Medulla oblongata (tissue), 1 donor: Measurements from ENCODE around the gene NPAS3.

Experiments used
- DNase-seq: peaks from one replicate; pipeline ENCODE4 v3.0.0-alpha.2; 2015; ENCODE audit errors: extremely low spot score

NPAS3 gene

DNA sequence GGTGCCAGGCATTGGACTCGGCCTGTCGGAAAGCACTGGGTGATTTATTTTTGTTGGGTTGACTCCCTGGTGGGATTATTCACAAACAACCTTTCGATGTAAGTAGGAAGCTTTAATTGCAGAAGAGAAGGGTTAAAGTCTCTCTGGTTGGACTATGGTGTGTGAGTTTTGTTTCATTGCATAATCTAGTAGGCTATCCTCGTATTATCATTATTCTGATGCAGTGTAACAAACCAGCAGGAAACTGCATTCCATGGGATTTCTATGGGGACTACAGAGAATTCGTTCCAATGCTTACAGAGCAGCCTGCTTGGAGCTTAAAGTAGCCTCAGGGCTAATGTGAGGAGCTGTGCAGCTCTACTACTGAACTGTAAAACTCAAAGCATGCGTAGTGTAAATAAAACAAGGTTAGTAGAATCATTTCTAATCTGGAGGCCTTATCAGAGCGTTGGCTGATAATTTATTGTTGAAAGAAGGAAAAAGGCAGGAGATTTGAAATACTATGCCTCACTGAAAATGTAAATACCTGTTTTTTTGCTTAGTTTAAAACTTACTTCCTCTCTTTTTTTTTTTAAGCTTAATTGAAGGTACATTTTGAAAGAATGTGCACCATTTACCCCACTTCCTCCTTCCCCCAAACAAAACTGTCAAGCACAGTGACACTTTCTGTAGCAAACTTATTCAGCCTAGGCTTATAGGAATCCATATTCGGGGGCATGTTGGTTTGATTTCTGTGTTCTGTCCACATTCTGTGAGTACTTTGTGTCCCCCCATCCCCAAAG is 226.7 kb downstream of the NPAS3 start:
- peak; percentile 72 for DNase-seq

DNA sequence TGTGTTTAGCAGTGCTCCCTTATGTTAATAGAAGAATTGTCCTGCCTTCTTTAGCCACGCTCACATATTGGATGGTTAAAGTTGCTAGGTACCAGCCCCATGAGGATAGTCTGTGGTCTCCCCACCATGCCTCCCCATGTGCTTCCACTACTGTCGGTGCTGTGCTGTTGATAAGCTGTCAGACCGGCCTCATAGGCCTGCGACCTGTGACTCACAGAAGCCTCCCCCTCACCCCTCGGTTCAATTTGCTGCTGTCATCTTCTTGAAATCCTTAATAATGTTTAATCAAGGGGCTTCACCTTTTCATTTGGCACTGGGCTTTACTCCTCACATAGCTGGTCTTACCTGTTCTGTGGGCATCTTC is 227.2 kb downstream of the NPAS3 start:
- DNase-seq = no peak

DNA sequence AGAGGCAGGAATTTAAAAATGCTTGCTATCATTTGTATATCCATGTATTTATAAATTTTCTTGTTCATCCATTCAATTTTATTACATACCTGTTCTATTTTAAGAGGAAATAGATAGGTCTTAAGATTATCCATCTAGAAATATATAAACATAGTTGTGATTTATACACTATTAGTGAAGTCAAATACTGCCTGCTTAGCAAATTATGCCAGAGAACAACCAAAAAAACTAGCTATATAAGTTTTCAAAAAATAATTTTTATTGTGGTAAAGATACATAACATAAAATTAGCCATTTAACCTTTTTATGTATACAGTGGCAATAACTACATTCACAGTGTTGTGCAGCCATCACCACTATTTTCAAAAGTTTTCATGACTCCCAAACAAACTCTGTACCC is 237.3 kb downstream of the NPAS3 start:
- DNase-seq = no peak

DNA sequence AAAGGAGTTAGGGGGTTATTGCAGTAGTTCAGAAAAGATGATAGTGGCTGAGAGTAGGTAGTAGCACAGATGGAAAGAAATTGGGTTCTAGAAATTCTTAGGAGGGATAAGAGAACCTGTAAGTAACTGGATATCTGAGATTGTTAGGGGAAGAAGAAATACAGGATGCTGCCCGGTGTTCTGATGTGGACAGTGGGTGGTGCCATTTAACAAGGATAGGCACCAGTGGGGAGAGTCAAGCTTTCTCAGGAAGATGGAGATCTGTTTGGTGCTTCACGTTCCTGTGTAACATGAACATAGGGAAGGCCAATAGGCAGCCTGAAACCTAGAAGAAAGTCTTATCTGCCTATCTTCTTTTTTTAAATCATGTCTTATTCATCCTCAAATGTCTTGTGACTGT is 245.9 kb downstream of the NPAS3 start:
- peak; percentile 48 for DNase-seq

DNA sequence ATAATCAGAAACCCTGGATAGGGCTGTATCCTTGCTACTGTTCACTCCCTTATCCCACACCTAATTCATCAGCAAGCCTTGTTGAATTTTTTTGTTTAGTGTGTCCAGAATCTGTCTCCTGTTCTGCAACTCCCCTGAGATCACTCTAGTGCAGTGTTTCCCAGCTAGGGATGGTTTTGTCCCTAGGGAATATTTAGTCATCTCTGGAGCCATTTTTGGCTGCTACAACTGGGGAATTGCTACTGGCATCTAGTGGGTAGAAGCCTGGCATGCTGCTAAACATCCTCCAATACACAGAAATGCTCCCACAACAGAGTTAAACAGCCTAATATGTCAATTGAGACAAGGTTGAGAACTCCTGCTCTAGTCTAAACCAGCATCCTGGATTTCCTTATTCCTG is 248.0 kb downstream of the NPAS3 start:
- no peak for DNase-seq

DNA sequence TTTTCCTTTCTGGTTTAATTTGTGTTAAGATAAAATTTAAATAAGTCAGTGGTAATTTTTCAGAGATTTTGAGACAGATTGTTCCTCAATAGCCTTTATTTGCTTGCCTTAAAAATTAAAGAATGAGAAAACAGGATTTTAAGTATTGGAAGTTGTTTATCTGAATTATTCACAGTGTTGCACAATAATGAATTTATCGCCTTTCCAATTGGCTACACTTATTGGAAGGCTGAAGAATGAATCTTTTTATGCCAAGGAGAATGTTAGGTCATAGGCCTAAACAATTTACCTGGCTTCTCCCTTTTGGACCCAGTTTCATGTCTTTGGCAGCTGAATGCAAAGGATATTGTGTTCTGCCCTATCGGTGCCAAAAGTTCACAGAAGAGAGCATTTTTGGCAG is 250.2 kb downstream of the NPAS3 start:
- DNase-seq = no peak

DNA sequence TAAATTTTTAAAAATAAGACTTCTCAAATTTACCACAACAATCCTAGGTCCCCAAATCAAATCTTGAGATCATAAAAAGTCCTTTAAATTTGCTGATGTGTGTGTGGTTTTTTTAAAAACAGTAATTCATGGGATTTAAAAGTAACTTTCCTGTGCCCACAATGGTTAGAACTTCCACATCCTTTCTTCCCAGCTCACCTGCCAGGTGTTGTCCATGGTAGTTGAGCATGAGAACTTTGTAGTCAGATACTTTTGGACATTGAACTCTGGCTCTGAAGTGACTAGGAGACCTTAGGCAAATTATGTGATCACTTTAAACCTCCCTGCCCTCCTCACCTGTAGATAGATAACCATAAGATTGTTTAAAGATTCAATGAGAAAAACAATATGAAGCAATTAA is 253.2 kb downstream of the NPAS3 start:
- DNase-seq = no peak

DNA sequence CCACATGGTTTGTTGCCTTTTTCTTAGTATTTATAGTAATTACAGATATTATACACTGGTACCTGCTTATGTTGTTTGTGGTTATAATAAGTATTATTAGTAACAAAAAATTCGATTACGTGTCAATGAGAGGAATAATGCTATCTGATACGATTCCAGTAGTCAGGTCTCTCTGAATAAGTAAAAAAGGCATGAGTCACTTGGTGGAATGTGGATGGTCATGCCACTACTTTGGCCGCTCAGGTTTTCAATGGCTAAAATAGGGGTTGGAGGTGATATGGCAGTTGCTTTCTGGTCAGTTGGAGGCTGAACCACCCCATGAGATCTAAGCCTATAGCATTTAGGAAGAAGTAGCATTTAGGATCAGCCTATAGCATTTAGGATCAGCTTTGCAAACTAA is 255.9 kb downstream of the NPAS3 start:
- no peak for DNase-seq

DNA sequence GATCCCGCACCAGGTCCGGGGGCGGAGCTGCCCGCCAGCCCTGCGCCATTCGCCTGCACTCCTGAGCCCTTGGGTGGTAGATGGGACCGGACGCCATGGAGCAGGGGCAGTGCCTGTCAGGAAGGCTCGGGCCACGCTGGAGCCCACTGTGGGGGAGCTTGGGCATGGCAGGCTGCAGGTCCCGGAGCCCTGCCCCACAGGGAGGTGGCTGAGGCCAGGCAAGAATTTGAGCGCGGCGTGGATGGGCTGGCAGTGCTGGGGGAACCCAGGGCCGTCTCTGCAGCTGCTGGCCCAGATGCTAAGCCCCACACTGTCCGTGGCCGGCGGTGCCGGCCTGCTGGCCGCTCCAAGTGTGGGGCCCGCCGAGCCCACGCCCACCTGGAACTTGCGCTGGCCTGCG is 260.0 kb downstream of the NPAS3 start:
- no peak for DNase-seq

DNA sequence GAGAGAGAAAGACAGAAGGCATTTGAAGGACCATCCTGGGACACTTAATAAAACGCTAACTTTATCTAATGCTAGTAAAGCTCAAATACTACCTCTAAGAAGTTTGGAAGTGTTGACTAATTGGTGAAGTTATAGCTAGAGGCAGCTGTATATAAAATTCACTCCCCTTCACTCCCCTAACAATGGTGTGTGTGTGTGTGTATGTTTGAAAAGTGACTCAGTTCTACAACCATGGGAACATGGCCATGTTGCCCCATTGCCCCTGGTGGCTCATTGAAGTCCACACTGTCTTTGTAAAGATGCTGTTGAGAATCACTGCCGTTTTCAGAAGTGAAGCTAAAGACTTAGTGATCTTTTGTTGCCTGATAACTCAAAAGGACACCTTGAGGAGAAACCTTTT is 262.4 kb downstream of the NPAS3 start:
- DNase-seq = no peak

DNA sequence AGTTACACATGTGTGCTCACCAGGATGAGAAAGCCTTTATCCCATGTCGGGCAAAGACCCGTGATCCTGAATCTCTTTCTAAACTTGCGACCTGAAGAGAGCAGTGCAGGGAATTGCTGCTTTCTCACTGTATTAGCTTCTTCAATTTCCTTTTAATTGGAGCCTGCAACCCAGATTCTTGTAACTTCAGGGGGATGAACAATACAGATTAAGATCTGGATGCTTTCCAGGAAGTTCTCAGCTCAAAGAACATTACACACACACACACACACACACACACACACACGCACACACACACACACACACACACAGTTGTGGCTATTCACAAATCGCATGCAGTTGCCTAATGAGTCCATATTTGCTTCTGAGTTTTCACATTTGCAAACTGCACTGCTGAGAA is 268.3 kb downstream of the NPAS3 start:
- DNase-seq = no peak

DNA sequence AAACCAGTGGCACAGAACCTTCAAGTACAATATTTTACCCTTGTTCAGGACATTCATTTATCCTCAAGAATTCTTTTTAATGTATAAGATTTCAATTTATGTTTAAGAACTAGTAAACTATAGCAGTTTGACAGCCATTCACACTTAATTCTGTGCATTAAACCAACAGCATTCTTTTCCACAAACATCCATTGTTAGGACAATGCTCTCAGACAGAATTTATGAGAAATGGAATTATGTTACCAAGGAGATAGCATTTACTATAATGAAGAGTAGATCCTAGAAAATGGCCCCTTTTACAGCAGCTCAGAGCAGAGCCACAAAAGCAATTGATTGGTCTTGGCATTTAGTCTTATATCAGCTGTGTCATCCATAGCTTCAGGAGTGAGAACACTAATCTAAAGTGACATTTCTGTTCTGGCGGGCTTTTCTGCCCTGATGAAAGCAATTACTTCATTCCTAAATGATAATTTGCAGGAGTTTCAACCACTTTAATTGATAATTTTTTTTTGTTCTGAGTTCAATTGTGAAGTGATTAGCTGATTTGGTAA is 268.9 kb downstream of the NPAS3 start:
- no peak for DNase-seq

DNA sequence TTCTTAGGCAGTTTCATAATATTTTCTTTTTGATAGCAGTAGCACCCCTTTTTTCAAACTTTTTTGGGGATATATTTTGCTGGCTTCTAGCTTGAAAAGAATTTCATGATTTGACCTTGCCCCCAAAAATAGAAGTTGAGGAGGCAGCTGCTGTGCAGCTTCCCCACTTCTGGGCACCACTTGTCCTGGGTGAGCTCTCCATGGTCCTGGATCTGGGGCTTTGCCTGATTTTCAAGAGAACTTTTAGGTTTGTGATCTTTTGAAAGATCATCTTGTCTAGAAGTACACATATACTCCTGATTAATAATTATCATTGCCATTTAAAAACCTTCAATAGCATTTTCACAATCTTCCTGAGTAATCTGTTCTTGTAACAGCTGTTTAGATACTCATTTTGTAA is 271.6 kb downstream of the NPAS3 start:
- no peak for DNase-seq

DNA sequence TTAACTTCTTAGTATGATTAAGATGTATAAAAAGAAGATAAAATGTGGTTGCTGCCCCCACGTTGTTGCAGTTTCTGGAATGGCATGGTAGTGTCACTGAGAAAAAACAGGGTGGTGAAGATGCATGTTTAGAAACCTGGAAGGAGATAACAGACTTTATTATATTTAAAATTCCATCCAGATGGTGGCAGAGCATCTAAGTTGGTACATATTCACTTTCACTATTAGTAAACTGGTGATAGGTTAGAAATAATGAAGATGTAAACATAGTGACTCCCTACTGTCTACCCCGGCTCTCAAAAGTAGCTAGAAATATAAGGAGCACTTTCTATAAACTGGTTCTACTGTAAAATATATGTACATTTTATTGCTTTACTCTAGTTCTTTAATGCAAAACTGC is 279.3 kb downstream of the NPAS3 start:
- no peak for DNase-seq

DNA sequence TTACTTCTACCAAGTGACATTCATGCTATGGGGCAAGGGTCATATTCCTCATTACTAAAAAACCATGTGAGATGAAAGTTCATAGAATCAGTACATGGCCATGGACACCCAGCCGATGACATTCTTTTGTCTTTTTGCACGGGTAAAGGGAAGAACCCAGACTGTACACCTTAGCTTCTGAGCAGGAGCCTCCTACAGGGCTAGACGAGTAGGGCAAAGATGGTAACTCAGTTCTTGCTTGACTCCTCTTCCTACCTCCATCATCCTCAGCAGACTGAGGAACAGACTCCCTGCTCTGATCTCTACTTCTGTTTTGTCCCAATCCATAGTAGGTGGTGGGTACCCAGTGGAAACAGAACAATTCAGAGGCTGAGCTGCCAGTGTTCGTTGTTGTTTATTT is 281.3 kb downstream of the NPAS3 start:
- no peak for DNase-seq

DNA sequence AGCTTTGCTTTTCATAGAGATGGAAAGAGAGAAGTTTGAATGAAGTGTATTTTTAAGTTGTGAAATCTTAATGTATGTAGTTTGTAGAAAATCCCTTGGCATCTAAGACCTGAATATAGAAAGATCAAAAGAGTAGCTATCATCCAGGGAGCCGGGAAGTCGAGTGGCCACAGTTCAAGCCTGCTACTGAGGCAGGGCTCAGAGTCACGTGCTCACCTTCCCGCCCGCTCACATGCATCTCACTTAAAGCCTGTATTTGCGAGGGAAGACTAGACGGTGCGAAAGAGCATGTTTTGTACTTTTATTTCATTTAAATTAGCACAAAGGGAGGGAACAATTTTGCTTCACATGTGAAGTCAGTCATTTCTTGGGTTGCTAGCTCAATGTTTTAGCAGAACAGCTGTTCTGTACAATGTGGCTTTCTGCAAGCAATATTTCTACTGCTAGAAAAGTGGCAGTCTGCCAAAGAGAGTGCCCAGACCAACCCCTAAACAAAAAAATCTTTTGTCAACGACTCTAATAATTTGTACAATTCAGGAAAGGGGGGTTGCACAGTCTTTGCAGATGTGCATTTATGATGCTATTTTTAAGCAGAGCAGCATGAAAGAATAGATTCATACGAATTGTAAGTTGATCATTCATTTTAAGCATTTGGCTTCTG is 290.7 kb downstream of the NPAS3 start:
- DNase-seq = peak; percentile 84

DNA sequence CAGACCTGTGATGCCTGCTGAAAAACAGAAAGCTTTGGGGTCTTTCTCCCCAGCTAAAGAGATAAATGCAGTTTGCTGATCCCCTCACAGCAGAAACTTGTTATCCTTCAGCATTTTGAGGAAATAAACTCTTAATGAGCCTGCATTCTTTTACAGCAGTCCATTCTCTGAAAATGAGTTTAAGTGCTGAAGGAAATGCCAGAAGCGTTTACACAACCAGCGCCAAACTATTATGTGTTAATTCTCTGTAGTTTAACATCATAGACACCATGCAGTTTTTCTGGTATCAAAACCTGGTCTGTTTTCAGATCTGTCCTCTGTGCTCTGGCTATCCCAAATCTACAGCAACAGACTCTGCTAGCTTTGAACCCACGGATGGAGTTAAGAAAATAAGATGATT is 291.3 kb downstream of the NPAS3 start:
- peak; percentile 18 for DNase-seq

DNA sequence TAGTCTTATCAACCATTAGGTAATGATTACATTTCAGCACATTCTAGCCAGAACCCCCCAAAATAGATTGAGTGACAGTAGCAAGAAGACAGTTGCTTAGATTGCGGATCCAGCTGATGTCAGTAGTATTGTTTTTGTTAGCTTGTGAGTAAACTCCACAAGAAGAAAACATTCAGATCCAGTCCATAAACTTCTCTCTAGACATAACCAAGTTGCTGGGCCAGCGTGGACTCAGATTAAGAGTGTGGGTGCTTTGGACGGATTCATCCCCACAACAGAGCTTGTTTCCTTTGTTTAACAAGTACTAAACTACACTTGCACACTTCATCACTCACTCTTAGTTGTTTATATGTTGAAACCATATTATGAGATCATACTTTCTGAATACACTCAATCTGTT is 293.4 kb downstream of the NPAS3 start:
- DNase-seq = no peak

DNA sequence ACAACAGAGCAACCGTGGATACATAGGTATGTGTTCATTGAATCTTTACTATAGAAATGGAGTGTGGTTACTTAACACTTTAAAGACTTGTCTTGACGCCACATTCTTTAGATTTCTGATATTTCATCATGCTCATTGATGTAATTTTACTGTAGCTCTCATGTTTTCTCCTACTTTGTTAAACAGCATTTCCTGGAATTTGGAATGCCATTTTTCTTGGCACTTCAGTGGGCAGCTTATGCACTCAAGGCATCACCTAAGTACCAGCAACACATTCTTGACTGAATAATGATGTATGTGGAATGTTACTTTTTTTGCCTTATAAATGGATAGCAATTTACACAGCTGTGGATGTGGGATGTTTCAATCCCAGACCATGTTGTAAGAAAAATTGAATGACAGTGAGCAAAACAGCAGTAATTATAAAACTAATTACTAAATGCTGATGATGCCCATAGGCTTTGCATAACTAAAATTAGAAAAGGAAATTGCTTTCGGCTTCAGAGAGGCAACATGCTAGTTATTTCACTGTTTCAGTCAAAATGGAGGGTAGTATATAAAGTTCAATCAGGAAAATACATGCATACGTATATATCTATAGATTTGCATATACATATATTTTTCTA is 298.5 kb downstream of the NPAS3 start:
- DNase-seq = no peak

DNA sequence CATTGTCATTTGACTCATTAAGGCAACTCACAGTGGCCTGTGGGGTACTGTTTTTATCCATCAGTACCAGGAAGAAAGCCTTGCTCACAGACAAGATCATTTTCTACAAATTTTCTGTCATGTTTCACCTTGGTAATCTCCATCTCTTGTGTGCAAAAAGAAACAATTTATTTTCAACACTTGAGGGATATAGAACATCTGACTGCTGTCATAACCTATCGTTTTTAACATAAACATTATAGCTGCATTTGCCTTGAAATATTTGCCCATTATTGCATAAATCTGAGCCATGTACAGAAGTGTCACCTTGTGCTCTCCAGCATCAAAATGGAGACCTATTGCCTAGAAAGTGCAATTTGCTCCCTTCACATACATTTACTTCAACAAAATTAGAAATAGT is 300.8 kb downstream of the NPAS3 start:
- no peak for DNase-seq

DNA sequence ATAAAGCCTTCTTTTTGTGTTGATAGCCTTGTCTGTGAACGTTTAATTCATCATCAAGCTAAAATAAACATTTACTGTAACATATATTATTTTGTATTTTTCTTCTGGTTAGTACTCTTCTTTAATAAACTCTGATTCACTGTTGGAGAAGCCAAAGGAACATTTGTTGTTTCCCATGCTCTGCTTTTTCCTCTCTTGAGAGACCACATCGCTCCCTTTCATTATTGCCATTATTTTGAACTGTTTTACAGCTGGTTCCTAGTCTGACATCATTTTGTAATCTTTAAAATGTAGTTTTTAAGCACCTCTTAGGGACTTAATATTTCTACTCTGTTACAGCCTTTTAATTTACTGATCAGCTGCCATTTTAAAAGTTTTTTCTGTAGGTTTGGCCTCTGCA is 301.8 kb downstream of the NPAS3 start:
- DNase-seq = no peak

DNA sequence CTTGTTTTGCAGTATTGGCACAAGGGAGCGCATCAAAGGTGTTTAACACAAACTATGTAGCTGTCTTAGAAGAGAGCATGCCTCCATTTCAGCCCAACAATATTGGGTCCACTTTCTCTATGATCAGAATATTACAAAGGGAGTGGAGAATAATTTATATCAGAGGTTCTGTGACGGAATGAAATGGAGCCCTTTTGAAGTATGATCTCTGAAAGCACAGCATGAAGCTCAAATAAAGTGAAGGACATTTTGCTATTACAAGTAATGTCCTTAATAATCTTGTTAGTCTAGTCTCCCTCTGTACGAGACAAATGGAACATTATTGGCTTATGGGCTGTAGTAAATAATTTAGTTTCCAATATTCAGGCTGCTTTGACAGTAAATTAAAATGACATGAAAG is 302.7 kb downstream of the NPAS3 start:
- DNase-seq = no peak

DNA sequence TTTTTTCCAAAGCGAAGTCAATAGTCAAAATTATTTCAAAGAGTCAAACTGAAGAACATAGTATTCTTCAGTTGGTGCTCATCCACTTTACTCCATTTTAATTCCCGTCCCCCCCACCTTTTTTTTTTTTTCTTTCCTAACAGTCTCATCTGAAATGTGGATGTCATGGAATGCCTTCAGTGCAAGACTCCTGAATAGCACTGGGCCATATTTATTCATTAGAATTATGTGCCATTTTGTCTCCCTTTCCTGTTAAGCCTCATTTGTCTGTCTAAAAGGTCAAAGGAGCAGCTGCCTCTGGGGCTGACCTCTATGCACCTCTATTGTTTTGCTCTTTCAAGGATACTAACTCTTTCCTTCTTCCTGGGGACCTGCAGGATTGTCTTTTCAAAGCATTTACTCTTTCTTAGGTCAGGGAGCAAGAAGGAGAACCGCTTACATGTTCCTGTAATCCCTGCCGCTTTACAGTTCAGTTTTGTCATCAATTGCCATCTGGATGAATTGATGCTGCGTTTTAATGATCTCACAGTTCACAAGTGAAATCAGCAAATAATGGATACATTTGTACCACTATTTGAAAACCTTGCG is 310.6 kb downstream of the NPAS3 start:
- DNase-seq = no peak
